HEK293 (cell line): ENCODE measurements around the gene NAP1L1.

ENCODE experiments used
- CTCF ChIA-PET: fragments of 350-600 bp; formaldehyde crosslinking; extraction: SDS; loops from one replicate; lab custom pipeline; 2021; ENCODE audit warnings: antibody characterized with exemption; lab: Yijun Ruan, JAX
- POLR2A ChIA-PET: fragments of 300-600 bp; formaldehyde crosslinking; extraction: SDS; loops from one replicate; lab custom pipeline; 2020; ENCODE audit warnings: antibody characterized with exemption, inconsistent platforms; lab: Yijun Ruan, JAX
- H3K27ac ChIP-seq: fragments of 200-500 bp; sonication (Bioruptor generic); 2 replicates; pipeline ENCODE4 v1.5.1; 2014; ENCODE audit warnings: low read depth, low read length, control low read depth, inconsistent platforms; ENCODE audit errors: extremely low read depth
- H3K36me3 ChIP-seq, 2 experiments: fragments of 200-500 bp in 1 of 2; sonication (Bioruptor generic) in 1 of 2; 1 replicate in 1 of 2; 2 replicates in 1 of 2; pipeline ENCODE4 v1.5.1; 2014 to 2017; ENCODE audit warnings: inconsistent platforms in 2 of 2, low read length in 2 of 2; ENCODE audit not compliant: control insufficient read depth in 2 of 2, insufficient read depth in 1 of 2
- H3K4me1 ChIP-seq: fragments of 200-500 bp; sonication (Bioruptor generic); 2 replicates; pipeline ENCODE4 v1.5.1; 2014; ENCODE audit warnings: mild to moderate bottlenecking, low read length, inconsistent platforms; ENCODE audit not compliant: control insufficient read depth, insufficient read depth
- H3K4me3 ChIP-seq: 2 replicates; pipeline ENCODE4 v1.5.1; 2011; ENCODE audit warnings: low read depth, mild to moderate bottlenecking, control low read depth, low read length, moderate library complexity
- H3K9me3 ChIP-seq: fragments of 200-500 bp; sonication (Bioruptor generic); 2 replicates; pipeline ENCODE4 v1.5.1; 2014; ENCODE audit warnings: low read depth, low read length, inconsistent platforms; ENCODE audit not compliant: control insufficient read depth, insufficient read depth
- GLI4 ChIP-seq: fragments of 450-650 bp; formaldehyde crosslinking; IDR thresholded peaks from 2 replicates; pipeline ENCODE4 v1.5.1; 2016; ENCODE audit warnings: missing biosample characterization, missing genetic modification characterization
- KLF1 ChIP-seq: fragments of 450-650 bp; formaldehyde crosslinking; IDR thresholded peaks from 2 replicates; pipeline ENCODE4 v1.5.1; 2016; ENCODE audit warnings: missing biosample characterization, missing genetic modification characterization
- KLF9 ChIP-seq: fragments of 450-650 bp; formaldehyde crosslinking; IDR thresholded peaks from 2 replicates; pipeline ENCODE4 v1.5.1; 2016; ENCODE audit warnings: missing biosample characterization, missing genetic modification characterization, low read depth
- RBAK ChIP-seq: fragments of 450-650 bp; formaldehyde crosslinking; IDR thresholded peaks from 2 replicates; pipeline ENCODE4 v1.5.1; 2016; ENCODE audit warnings: missing biosample characterization, missing genetic modification characterization
- SP7 ChIP-seq: fragments of 450-650 bp; formaldehyde crosslinking; IDR thresholded peaks from 2 replicates; pipeline ENCODE4 v1.5.1; 2016; ENCODE audit warnings: missing biosample characterization, missing genetic modification characterization
- ZFP37 ChIP-seq: fragments of 450-650 bp; formaldehyde crosslinking; IDR thresholded peaks from 2 replicates; pipeline ENCODE4 v1.5.1; 2016; ENCODE audit warnings: missing biosample characterization, missing genetic modification characterization
- ZNF138 ChIP-seq: fragments of 450-650 bp; formaldehyde crosslinking; IDR thresholded peaks from 2 replicates; pipeline ENCODE4 v1.5.1; 2016; ENCODE audit warnings: missing biosample characterization, missing genetic modification characterization, borderline replicate concordance
- ZNF140 ChIP-seq: fragments of 450-650 bp; formaldehyde crosslinking; IDR thresholded peaks from 2 replicates; pipeline ENCODE4 v1.5.1; 2016; ENCODE audit warnings: missing biosample characterization, missing genetic modification characterization
- ZNF2 ChIP-seq: fragments of 450-650 bp; formaldehyde crosslinking; IDR thresholded peaks from 2 replicates; pipeline ENCODE4 v1.5.1; 2016; ENCODE audit warnings: missing biosample characterization, missing genetic modification characterization
- ZNF239 ChIP-seq: fragments of 450-650 bp; formaldehyde crosslinking; IDR thresholded peaks from 2 replicates; pipeline ENCODE4 v1.5.1; 2016; ENCODE audit warnings: missing biosample characterization, missing genetic modification characterization
- ZNF274 ChIP-seq, 2 experiments: fragments of 200-500 bp in 1 of 2; fragments of 450-650 bp in 1 of 2; sonication (Bioruptor generic) in 1 of 2; formaldehyde crosslinking in 1 of 2; IDR thresholded peaks; 2 replicates each; pipeline versions ENCODE4 v1.5.1 to v1.6.1; 2014 to 2016; ENCODE audit warnings: borderline replicate concordance in 1 of 2, inconsistent platforms in 1 of 2, low read length in 1 of 2, missing biosample characterization in 1 of 2, missing genetic modification characterization in 1 of 2
- ZNF501 ChIP-seq: fragments of 450-650 bp; formaldehyde crosslinking; IDR thresholded peaks from 2 replicates; pipeline ENCODE4 v1.5.1; 2016; ENCODE audit warnings: missing biosample characterization, missing genetic modification characterization
- ZNF585B ChIP-seq: fragments of 450-650 bp; formaldehyde crosslinking; IDR thresholded peaks from 2 replicates; pipeline ENCODE4 v1.5.1; 2016; ENCODE audit warnings: missing biosample characterization, missing genetic modification characterization
- ZNF626 ChIP-seq: fragments of 450-650 bp; sonication (Bioruptor Pico); formaldehyde crosslinking; IDR thresholded peaks from 2 replicates; pipeline ENCODE4 v1.5.1; 2018; ENCODE audit warnings: missing biosample characterization, missing genetic modification characterization, inconsistent platforms
- ZNF660 ChIP-seq: fragments of 450-650 bp; IDR thresholded peaks from 2 replicates; pipeline ENCODE4 v1.5.1; 2018; ENCODE audit warnings: missing biosample characterization, mild to moderate bottlenecking, missing genetic modification characterization
- ZNF677 ChIP-seq: fragments of 450-650 bp; IDR thresholded peaks from 2 replicates; pipeline ENCODE4 v1.5.0; 2018; ENCODE audit warnings: missing biosample characterization, mild to moderate bottlenecking, missing genetic modification characterization, moderate library complexity
- ZNF785 ChIP-seq: fragments of 450-650 bp; formaldehyde crosslinking; IDR thresholded peaks from 2 replicates; pipeline ENCODE4 v1.5.1; 2016; ENCODE audit warnings: missing biosample characterization, missing genetic modification characterization
- ZNF792 ChIP-seq: fragments of 450-650 bp; formaldehyde crosslinking; IDR thresholded peaks from 2 replicates; pipeline ENCODE4 v1.5.1; 2016; ENCODE audit warnings: missing biosample characterization, missing genetic modification characterization
- TF ChIP-seq, protein P1 (sequence below): fragments of 450-650 bp; formaldehyde crosslinking; IDR thresholded peaks from 2 replicates; pipeline ENCODE4 v1.5.1; 2016; ENCODE audit warnings: missing biosample characterization, missing genetic modification characterization, low read depth
- TF ChIP-seq, protein P2 (sequence below): fragments of 450-650 bp; formaldehyde crosslinking; IDR thresholded peaks from 2 replicates; pipeline ENCODE4 v1.5.1; 2017; ENCODE audit warnings: missing biosample characterization, missing genetic modification characterization
- TF ChIP-seq, protein P3 (sequence below): fragments of 450-650 bp; formaldehyde crosslinking; IDR thresholded peaks from 2 replicates; pipeline ENCODE4 v1.5.1; 2016; ENCODE audit warnings: missing biosample characterization, missing genetic modification characterization
- TF ChIP-seq, protein P4 (sequence below): fragments of 450-650 bp; formaldehyde crosslinking; IDR thresholded peaks from 2 replicates; pipeline ENCODE4 v1.5.1; 2017; ENCODE audit warnings: missing biosample characterization, missing genetic modification characterization

The NAP1L1 gene

DNA sequence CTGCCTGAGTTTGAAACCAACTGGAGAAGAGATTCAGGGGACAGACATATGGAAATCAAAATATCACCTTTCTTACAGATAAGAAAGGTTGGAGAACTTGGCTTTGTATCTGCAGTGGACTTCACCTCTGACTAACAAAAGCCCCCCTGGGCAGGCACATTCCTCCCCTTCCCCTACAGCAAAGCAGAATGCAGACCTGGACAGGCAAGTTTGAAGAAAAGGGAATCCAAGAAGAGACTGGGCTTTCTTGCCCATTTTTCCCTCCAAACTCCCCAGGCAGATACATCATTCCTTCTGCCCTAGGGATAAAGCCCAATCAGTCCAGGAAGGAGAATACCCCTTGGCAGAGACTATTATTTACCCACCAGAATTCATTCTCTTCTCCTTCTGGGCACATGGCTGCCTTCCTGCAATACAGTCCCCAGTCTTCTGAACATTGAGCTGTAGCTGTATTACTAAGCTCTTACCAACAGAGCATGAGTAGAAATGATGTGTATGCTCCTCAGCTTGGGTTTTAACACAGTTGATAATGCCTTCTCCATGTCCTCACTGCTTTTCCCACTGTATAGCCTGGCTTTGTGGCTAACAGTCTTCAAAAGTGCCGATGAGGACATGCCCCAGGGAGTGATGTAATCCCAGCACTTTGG is 17.4 kb upstream of the NAP1L1 start:
- no peak overlapping the region for H3K27ac ChIP-seq
- TF ChIP-seq ZNF2 (tag by site-specific recombination), result no peak
- TF ChIP-seq ZNF138, result no peak
- no peak for TF ChIP-seq SP7 (tag by site-specific recombination)
- no peak for TF ChIP-seq ZNF274 (IDR thresholded peaks at IDR 0.05; ENCODE audit: low read length)
- no peak for TF ChIP-seq ZNF274 (tag by site-specific recombination; IDR thresholded peaks at IDR 0.05; ENCODE audit: borderline replicate concordance)
- TF ChIP-seq, protein P1, sequence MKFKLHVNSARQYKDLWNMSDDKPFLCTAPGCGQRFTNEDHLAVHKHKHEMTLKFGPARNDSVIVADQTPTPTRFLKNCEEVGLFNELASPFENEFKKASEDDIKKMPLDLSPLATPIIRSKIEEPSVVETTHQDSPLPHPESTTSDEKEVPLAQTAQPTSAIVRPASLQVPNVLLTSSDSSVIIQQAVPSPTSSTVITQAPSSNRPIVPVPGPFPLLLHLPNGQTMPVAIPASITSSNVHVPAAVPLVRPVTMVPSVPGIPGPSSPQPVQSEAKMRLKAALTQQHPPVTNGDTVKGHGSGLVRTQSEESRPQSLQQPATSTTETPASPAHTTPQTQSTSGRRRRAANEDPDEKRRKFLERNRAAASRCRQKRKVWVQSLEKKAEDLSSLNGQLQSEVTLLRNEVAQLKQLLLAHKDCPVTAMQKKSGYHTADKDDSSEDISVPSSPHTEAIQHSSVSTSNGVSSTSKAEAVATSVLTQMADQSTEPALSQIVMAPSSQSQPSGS, result no peak
- no peak for TF ChIP-seq ZNF626 (tag by site-specific recombination)
- H3K4me3 ChIP-seq, result no peak overlapping the region
- ChIA-PET POLR2A (interaction anchor here (0.5 kb wide), 1 partner anchor 12 kb away, joined by 5 read pairs; no protein-coding TSS in a partner anchor), CTCF (no interaction called here)
- H3K9me3 ChIP-seq, result no peaks in the 10 kb centered on the region
- no peaks in the 10 kb centered on the region for H3K36me3 ChIP-seq
- H3K4me1 ChIP-seq, result no peaks in the 10 kb centered on the region

DNA sequence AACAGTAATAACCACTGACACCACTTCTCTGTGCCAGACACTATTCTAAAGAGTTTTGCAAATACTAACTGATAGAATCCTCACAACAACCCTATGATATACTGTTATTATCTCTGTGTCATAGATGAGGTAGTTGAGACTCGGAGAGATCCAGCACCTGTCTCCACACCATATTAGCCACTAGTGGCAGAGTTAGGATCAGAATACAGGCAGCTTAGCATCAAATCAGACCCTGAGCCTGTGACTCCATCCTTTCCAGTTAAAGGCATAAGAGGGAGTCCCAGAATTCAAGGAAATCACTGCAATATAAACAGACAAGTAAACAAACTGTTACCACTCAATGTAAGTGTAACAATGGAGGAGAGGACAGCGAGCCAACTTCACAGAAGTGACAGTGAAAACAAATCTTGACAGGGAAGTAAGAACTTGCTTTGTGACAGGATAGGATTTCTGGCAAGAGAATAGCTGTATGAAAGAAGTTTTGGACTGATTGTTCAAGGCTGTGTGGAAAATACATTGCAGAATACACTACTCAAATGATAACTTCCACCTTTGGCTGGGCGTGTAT is 11.7 kb upstream of the NAP1L1 start:
- no peak for TF ChIP-seq ZNF585B (tag by site-specific recombination)
- TF ChIP-seq, protein P2, sequence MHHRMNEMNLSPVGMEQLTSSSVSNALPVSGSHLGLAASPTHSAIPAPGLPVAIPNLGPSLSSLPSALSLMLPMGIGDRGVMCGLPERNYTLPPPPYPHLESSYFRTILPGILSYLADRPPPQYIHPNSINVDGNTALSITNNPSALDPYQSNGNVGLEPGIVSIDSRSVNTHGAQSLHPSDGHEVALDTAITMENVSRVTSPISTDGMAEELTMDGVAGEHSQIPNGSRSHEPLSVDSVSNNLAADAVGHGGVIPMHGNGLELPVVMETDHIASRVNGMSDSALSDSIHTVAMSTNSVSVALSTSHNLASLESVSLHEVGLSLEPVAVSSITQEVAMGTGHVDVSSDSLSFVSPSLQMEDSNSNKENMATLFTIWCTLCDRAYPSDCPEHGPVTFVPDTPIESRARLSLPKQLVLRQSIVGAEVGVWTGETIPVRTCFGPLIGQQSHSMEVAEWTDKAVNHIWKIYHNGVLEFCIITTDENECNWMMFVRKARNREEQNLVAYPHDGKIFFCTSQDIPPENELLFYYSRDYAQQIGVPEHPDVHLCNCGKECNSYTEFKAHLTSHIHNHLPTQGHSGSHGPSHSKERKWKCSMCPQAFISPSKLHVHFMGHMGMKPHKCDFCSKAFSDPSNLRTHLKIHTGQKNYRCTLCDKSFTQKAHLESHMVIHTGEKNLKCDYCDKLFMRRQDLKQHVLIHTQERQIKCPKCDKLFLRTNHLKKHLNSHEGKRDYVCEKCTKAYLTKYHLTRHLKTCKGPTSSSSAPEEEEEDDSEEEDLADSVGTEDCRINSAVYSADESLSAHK (tag by site-specific recombination), result no peak
- no peak for TF ChIP-seq ZNF501 (tag by site-specific recombination)
- no peak for TF ChIP-seq ZFP37
- no peak for TF ChIP-seq ZNF140 (tag by site-specific recombination)
- TF ChIP-seq KLF1 (tag by site-specific recombination), result no peak
- TF ChIP-seq, protein P3, sequence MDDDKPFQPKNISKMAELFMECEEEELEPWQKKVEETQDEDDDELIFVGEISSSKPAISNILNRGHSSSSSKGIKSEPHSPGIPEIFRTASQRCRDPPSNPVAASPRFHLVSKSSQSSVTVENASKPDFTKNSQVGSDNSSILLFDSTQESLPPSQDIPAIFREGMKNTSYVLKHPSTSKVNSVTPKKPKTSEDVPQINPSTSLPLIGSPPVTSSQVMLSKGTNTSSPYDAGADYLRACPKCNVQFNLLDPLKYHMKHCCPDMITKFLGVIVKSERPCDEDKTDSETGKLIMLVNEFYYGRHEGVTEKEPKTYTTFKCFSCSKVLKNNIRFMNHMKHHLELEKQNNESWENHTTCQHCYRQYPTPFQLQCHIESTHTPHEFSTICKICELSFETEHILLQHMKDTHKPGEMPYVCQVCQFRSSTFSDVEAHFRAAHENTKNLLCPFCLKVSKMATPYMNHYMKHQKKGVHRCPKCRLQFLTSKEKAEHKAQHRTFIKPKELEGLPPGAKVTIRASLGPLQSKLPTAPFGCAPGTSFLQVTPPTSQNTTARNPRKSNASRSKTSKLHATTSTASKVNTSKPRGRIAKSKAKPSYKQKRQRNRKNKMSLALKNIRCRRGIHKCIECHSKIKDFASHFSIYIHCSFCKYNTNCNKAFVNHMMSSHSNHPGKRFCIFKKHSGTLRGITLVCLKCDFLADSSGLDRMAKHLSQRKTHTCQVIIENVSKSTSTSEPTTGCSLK (tag by site-specific recombination), result no peak
- TF ChIP-seq RBAK (tag by site-specific recombination), result no peak
- TF ChIP-seq ZNF677 (tag by site-specific recombination), result no peak
- TF ChIP-seq, protein P4, sequence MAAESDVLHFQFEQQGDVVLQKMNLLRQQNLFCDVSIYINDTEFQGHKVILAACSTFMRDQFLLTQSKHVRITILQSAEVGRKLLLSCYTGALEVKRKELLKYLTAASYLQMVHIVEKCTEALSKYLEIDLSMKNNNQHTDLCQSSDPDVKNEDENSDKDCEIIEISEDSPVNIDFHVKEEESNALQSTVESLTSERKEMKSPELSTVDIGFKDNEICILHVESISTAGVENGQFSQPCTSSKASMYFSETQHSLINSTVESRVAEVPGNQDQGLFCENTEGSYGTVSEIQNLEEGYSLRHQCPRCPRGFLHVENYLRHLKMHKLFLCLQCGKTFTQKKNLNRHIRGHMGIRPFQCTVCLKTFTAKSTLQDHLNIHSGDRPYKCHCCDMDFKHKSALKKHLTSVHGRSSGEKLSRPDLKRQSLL, result no peak
- no peak for TF ChIP-seq ZNF785 (tag by site-specific recombination)
- TF ChIP-seq ZNF792 (tag by site-specific recombination), result no peak
- no peak for TF ChIP-seq ZNF660
- no peak for TF ChIP-seq KLF9 (tag by site-specific recombination)
- TF ChIP-seq ZNF239 (tag by site-specific recombination), result no peak
- no peak for TF ChIP-seq GLI4 (tag by site-specific recombination)
- no peak overlapping the region for H3K4me3 ChIP-seq
- no peaks in the 10 kb centered on the region for H3K4me1 ChIP-seq
- H3K27ac ChIP-seq, result no peak overlapping the region
- ChIA-PET CTCF (interaction anchor here (0.9 kb wide), 1 partner anchor 10 kb away, joined by 3 read pairs; no protein-coding TSS in a partner anchor), POLR2A (no interaction called here)
- H3K9me3 ChIP-seq, result no peaks in the 10 kb centered on the region
- H3K36me3 ChIP-seq, result no peaks in the 10 kb centered on the region
